GM12878 (cell line): ENCODE results near the gene FKBP8. TPM values are rescaled to one million over a fixed set of nuclear protein-coding genes. Genes with fewer than 3 reads are reported as not detected.

Experiments used
- ATAC-seq: fragments of 200-7000 bp; cut with Tn5 transposase; 3 replicates; pipeline ENCODE4 v1.9.1; 2020; ENCODE audit warnings: mild to moderate bottlenecking, moderate library complexity
- BruUV-seq: library from RNA; stranded (reverse); fragments of 400-500 nt; replicated peaks from 2 replicates; lab custom pipeline; 2021; lab: Mats Ljungman, UMichigan
- CTCF ChIA-PET: fragments of 300-600 bp; sonication (Branson Sonifier 250); formaldehyde crosslinking; extraction: SDS; loops from one replicate; lab custom pipeline; 2021; ENCODE audit warnings: inconsistent platforms; lab: Yijun Ruan, JAX
- POLR2A ChIA-PET: fragments of 350-600 bp; formaldehyde crosslinking; extraction: SDS; loops from one replicate; lab custom pipeline; 2021; ENCODE audit warnings: inconsistent platforms; lab: Charles Lee
- RAD21 ChIA-PET: fragments of 300-600 bp; sonication (Branson Sonifier 250); formaldehyde crosslinking; loops from one replicate; lab custom pipeline; 2023; ENCODE audit warnings: antibody characterized with exemption; ENCODE audit not compliant: unreplicated experiment; lab: Charles Lee
- SMC1A ChIA-PET: fragments of 300-600 bp; sonication (Branson Sonifier 250); formaldehyde crosslinking; loops from one replicate; lab custom pipeline; 2023; ENCODE audit not compliant: unreplicated experiment, uncharacterized antibody; lab: Charles Lee
- DNase-seq: peaks from one replicate; pipeline ENCODE4 v3.0.0-alpha.2; 2011; ENCODE audit warnings: low read depth, low spot score
- FAIRE-seq: peaks from 3 replicates; lab custom pipeline; 2011; peaks lifted over from hg19 to GRCh38; lab: Jason Lieb, UNC
- H2AFZ ChIP-seq: 2 replicates; pipeline ENCODE4 v1.6.0; 2011; ENCODE audit warnings: low read depth, low read length, control low read depth; ENCODE audit not compliant: control insufficient read depth
- H3K27ac ChIP-seq: 2 replicates; pipeline ENCODE4 v1.5.1; 2011; ENCODE audit warnings: control low read depth; ENCODE audit not compliant: control insufficient read depth, insufficient read depth
- H3K27me3 ChIP-seq, 2 experiments: replicated peaks in 1 of 2; 2 replicates each; pipeline versions ENCODE4 v1.6.0 to v1.6.1; 2011; ENCODE audit warnings: low read length in 1 of 2; ENCODE audit not compliant: control insufficient read depth in 2 of 2, insufficient read depth in 2 of 2
- H3K36me3 ChIP-seq, 2 experiments: 2 replicates each; pipeline ENCODE4 v1.5.1; 2011; ENCODE audit warnings: low read length in 1 of 2; ENCODE audit not compliant: control insufficient read depth in 2 of 2, insufficient read depth in 2 of 2
- H3K4me1 ChIP-seq: 2 replicates; pipeline ENCODE4 v1.6.1; 2011; ENCODE audit warnings: mild to moderate bottlenecking, low read length, moderate library complexity, mixed read lengths; ENCODE audit not compliant: control insufficient read depth, insufficient read depth
- H3K4me2 ChIP-seq: 2 replicates; pipeline ENCODE4 v1.6.0; 2011; ENCODE audit warnings: control low read depth; ENCODE audit not compliant: control insufficient read depth, insufficient read depth
- H3K4me3 ChIP-seq: fragments of 200-600 bp; sonication (generic); 2 replicates; pipeline ENCODE4 v1.5.1; 2016
- H3K79me2 ChIP-seq: 2 replicates; pipeline ENCODE4 v1.6.0; 2011; ENCODE audit warnings: low read length; ENCODE audit not compliant: control insufficient read depth, insufficient read depth
- H3K9ac ChIP-seq: 2 replicates; pipeline ENCODE4 v1.8.0; 2011; ENCODE audit warnings: low read length, control low read depth, mixed read lengths; ENCODE audit not compliant: control insufficient read depth, insufficient read depth
- H3K9me3 ChIP-seq: replicated peaks from 3 replicates; pipeline ENCODE4 v1.5.1; 2011; ENCODE audit warnings: mild to moderate bottlenecking, low read length; ENCODE audit not compliant: control insufficient read depth, insufficient read depth
- H4K20me1 ChIP-seq: 2 replicates; pipeline ENCODE4 v1.6.0; 2011; ENCODE audit not compliant: control insufficient read depth, insufficient read depth
- IRF4 ChIP-seq: IDR thresholded peaks from 2 replicates; pipeline ENCODE4 v1.6.1; 2011; ENCODE audit warnings: low read depth, low read length
- MAX ChIP-seq: IDR thresholded peaks from 2 replicates; pipeline ENCODE4 v1.6.1; 2012; ENCODE audit warnings: low read depth, low read length, improper control_type of control experiment
- POLR2A ChIP-seq: IDR thresholded peaks from 2 replicates; pipeline ENCODE4 v1.6.1; 2011; ENCODE audit warnings: low read depth, mild to moderate bottlenecking, low read length
- RELB ChIP-seq: fragments of 450-650 bp; IDR thresholded peaks from 2 replicates; pipeline ENCODE4 v1.6.1; 2017; ENCODE audit warnings: low read depth, mild to moderate bottlenecking, moderate library complexity
- SIN3A ChIP-seq: IDR thresholded peaks from 2 replicates; pipeline ENCODE4 v1.6.1; 2012; ENCODE audit warnings: low read depth, low read length, improper control_type of control experiment
- WGBS: methylation state at CpG from one replicate; pipeline ENCODE4 v1.1.6; 2016; ENCODE audit warnings: low lambda C conversion rate; ENCODE audit not compliant: insufficient replicate concordance, insufficient coverage; ENCODE audit errors: missing lambda C conversion rate; 5-methylcytosine and 5-hydroxymethylcytosine counted together
- in situ Hi-C: fragments of 300-500 bp; cut with MboI; formaldehyde crosslinking; loops from 9 replicates; pipeline ENCODE4 v1.14.3; 2018; ENCODE audit warnings: mixed read lengths
- intact Hi-C: fragments of 100-400 bp; cut with micrococcal nuclease; formaldehyde crosslinking; loops from one replicate; pipeline ENCODE4 v1.14.2; 2022; ENCODE audit not compliant: unreplicated experiment
- polyA plus RNA-seq, 11 experiments: library from polyadenylated mRNA; depleted of rRNA in 4 of 11; unstranded in 6 of 11; stranded (reverse) in 5 of 11; fragments of >200 nt; fragmentation: Nextera tagmentation in 4 of 11; fragmentation: Illumina TruSeq in 1 of 11; extraction: Ambion mirVana in 4 of 11; extraction: Trizol in 1 of 11; gene quantifications; 1 replicate in 1 of 11; 2 replicates in 10 of 11; pipeline versions ENCODE4 v1.2.1 to v1.2.3, GENCODE V29; 2011 to 2016; ENCODE audit warnings: inconsistent platforms in 2 of 11, missing spikeins in 2 of 11, low read depth in 1 of 11
- total RNA-seq, 4 experiments: library from RNA; depleted of rRNA in 3 of 4; stranded (reverse); fragments of >200 nt in 3 of 4; fragmentation: Illumina TruSeq in 1 of 4; extraction: Trizol in 1 of 4; gene quantifications; 2 replicates each; pipeline versions ENCODE4 v1.2.1 to v1.2.3, GENCODE V29; 2013 to 2021

FKBP8 gene
- total and polyA plus RNA-seq, 10 of the 15 experiments (the other 5 are each of a cell fraction or from before 2014, with no cell fraction given) = 0.13 to 205 (median 95.4) TPM

- no peaks in the 10 kb centered on the region for H3K9me3 ChIP-seq
- POLR2A ChIA-PET = no interaction called here
- H3K79me2 ChIP-seq = peaks cover 9% of the 10 kb centered on the region
- H3K4me2 ChIP-seq = no peak overlapping the region
- ATAC-seq = no peak
- WGBS = 96% methylated on average over 17 of the region's 17 CpGs
- H2AFZ ChIP-seq = no peak overlapping the region
- no peak overlapping the region for H3K4me3 ChIP-seq
- SMC1A ChIA-PET = no interaction called here
- no peaks in the 10 kb centered on the region for H4K20me1 ChIP-seq
- H3K9ac ChIP-seq = no peak overlapping the region
- in situ Hi-C loops = no loop called here
- BruUV-seq = no TSS peak
- H3K36me3 ChIP-seq = peaks cover 8 to 31% of the 10 kb centered on the region in 2 experiments; a peak in 3 of 4 replicates
- intact Hi-C loops = no loop called here
- H3K27me3 ChIP-seq = no peaks in the 10 kb centered on the region
- no peak overlapping the region for H3K27ac ChIP-seq
- RAD21 ChIA-PET = no interaction called here
- no peak for DNase-seq
- H3K4me1 ChIP-seq = peaks cover 8% of the 10 kb centered on the region
- TF ChIP-seq SIN3A (no peak), POLR2A (peak; percentile 36), MAX (no peak)
- no peak for FAIRE-seq
- CTCF ChIA-PET = no interaction called here
These were observed 5.9 kb downstream of the FKBP8 start for GRCh38 chr19:18537431-18537830.

- in situ Hi-C loops (no loop called here), intact Hi-C loops (no loop called here)
- Histone ChIP-seq H3K4me3 (no peak overlapping the region), H3K27ac (no peak overlapping the region), H3K9me3 (no peaks in the 10 kb centered on the region), H3K27me3 (no peaks in the 10 kb centered on the region), H4K20me1 (no peaks in the 10 kb centered on the region), H3K36me3 (peaks cover 8 to 35% of the 10 kb centered on the region in 2 experiments; a peak in 3 of 4 replicates), H3K79me2 (peaks cover 1% of the 10 kb centered on the region), H3K4me1 (no peaks in the 10 kb centered on the region), H2AFZ (no peak overlapping the region), H3K4me2 (no peak overlapping the region), H3K9ac (no peak overlapping the region)
- no peak for TF ChIP-seq RELB
- TF ChIP-seq IRF4 = no peak
- TF ChIP-seq POLR2A = no peak
- ATAC-seq = no peak
- no peak for DNase-seq
- BruUV-seq = no TSS peak
- ChIA-PET RAD21 (no interaction called here), POLR2A (no interaction called here), CTCF (no interaction called here), SMC1A (no interaction called here)
- WGBS = 95% methylated on average over 10 of the region's 10 CpGs
- no peak for FAIRE-seq
These were observed 6.9 kb downstream of the FKBP8 start for GRCh38 chr19:18536475-18536874.
